ENCODE measurements around the gene SERPINE1. TPM values are rescaled to one million over a fixed set of nuclear protein-coding genes. Genes with fewer than 3 reads are reported as not detected.
"Not testable (repeated sequence)": the region's sequence is repeated elsewhere in the genome, so short reads cannot be mapped to it uniquely, and the experiment has no call there.

Gene SERPINE1
- total RNA-seq, 4 donors from 2014 or later = 4.7 to 18.6 (median 7.6) TPM

GRCh38 chr7:101118856-101119255, 8.0 kb upstream of the SERPINE1 start:
- no peak overlapping the region for H3K4me3 ChIP-seq (replicated peaks in 1 of 3)
- no peaks in the 10 kb centered on the region for H3K36me3 ChIP-seq
- intact Hi-C loops (cut with DNase I) = no loop called here
- DNase-seq = no peak
- H3K4me1 ChIP-seq = peaks cover 0 to 13% of the 10 kb centered on the region in 2 donors
- 84 to 89% methylated on average over 3 of the region's 3 CpGs for WGBS, 2 donors
- TF ChIP-seq POLR2A (IDR thresholded peaks at IDR 0.05) (no peak), CTCF (IDR thresholded peaks at IDR 0.05) (no peak)
- no peaks in the 10 kb centered on the region for H3K9me3 ChIP-seq
- H3K27me3 ChIP-seq = no peaks in the 10 kb centered on the region
- no peak overlapping the region for H3K27ac ChIP-seq

- 36 to 41% methylated on average over 10 of the region's 10 CpGs for WGBS, 2 donors
- H3K27ac ChIP-seq = no peak overlapping the region
- H3K36me3 ChIP-seq = no peaks in the 10 kb centered on the region
- intact Hi-C loops (cut with DNase I) = no loop called here
- no peak for DNase-seq
- TF ChIP-seq POLR2A (IDR thresholded peaks at IDR 0.05) = no peak
- no peak for TF ChIP-seq CTCF (IDR thresholded peaks at IDR 0.05)
- no peaks in the 10 kb centered on the region for H3K27me3 ChIP-seq
- no peak overlapping the region for H3K4me3 ChIP-seq (replicated peaks in 1 of 3)
- H3K4me1 ChIP-seq = peaks cover 0 to 14% of the 10 kb centered on the region in 2 donors
- no peaks in the 10 kb centered on the region for H3K9me3 ChIP-seq
Measured at GRCh38 chr7:101119876-101120275, 7.0 kb upstream of the SERPINE1 start.

- Histone ChIP-seq H3K27ac (no peak overlapping the region), H3K4me3 (replicated peaks in 1 of 3) (no peak overlapping the region), H3K4me1 (peaks cover 0 to 18% of the 10 kb centered on the region in 2 donors), H3K27me3 (no peaks in the 10 kb centered on the region), H3K9me3 (no peaks in the 10 kb centered on the region), H3K36me3 (no peaks in the 10 kb centered on the region)
- no peak for DNase-seq
- intact Hi-C loops (cut with DNase I) = no loop called here
- 78 to 84% methylated on average over 4 of the region's 4 CpGs for WGBS, 2 donors
- no peak for TF ChIP-seq POLR2A (IDR thresholded peaks at IDR 0.05)
- TF ChIP-seq CTCF (IDR thresholded peaks at IDR 0.05) = no peak
Measured at GRCh38 chr7:101120315-101120714, 6.6 kb upstream of the SERPINE1 start.

- H3K4me3 ChIP-seq (replicated peaks in 1 of 3); intact Hi-C loops (cut with DNase I); H3K36me3 ChIP-seq; DNase-seq; H3K9me3 ChIP-seq; H3K27me3 ChIP-seq: not testable (repeated sequence)
- Histone ChIP-seq H3K27ac (peak overlapping the region in 2 of 3 donors; percentile 52 to 68), H3K4me1 (peaks cover 10 to 30% of the 10 kb centered on the region in 2 donors)
- WGBS, 2 donors = 57 to 60% methylated on average over 9 of the region's 9 CpGs
Measured at GRCh38 chr7:101121631-101121990, 5.3 kb upstream of the SERPINE1 start.

GRCh38 chr7:101121991-101122932, 4.6 kb upstream of the SERPINE1 start:
- Histone ChIP-seq H3K9me3 (no peaks in the 10 kb centered on the region), H3K27ac (peak overlapping the region; percentile 50 to 68 (median 52)), H3K36me3 (no peaks in the 10 kb centered on the region), H3K27me3 (no peaks in the 10 kb centered on the region), H3K4me3 (replicated peaks in 1 of 3) (no peak overlapping the region), H3K4me1 (peaks cover 17 to 35% of the 10 kb centered on the region in 2 donors)
- intact Hi-C loops (cut with DNase I) = no loop called here
- peak; percentile 33 to 38 for DNase-seq
- 49 to 51% methylated on average over 17 of the region's 17 CpGs for WGBS, 2 donors
- no peak for TF ChIP-seq CTCF (IDR thresholded peaks at IDR 0.05)
- no peak for TF ChIP-seq POLR2A (IDR thresholded peaks at IDR 0.05)

Data from thyroid gland (tissue), 4 donors.